T1000 (cell line): ENCODE measurements around the gene IFFO2.

Experiments used
- DNase-seq: peaks from one replicate; lab custom pipeline; 2025; ENCODE audit warnings: mixed read lengths; lab: John Stamatoyannopoulos, UW

Gene IFFO2

DNA sequence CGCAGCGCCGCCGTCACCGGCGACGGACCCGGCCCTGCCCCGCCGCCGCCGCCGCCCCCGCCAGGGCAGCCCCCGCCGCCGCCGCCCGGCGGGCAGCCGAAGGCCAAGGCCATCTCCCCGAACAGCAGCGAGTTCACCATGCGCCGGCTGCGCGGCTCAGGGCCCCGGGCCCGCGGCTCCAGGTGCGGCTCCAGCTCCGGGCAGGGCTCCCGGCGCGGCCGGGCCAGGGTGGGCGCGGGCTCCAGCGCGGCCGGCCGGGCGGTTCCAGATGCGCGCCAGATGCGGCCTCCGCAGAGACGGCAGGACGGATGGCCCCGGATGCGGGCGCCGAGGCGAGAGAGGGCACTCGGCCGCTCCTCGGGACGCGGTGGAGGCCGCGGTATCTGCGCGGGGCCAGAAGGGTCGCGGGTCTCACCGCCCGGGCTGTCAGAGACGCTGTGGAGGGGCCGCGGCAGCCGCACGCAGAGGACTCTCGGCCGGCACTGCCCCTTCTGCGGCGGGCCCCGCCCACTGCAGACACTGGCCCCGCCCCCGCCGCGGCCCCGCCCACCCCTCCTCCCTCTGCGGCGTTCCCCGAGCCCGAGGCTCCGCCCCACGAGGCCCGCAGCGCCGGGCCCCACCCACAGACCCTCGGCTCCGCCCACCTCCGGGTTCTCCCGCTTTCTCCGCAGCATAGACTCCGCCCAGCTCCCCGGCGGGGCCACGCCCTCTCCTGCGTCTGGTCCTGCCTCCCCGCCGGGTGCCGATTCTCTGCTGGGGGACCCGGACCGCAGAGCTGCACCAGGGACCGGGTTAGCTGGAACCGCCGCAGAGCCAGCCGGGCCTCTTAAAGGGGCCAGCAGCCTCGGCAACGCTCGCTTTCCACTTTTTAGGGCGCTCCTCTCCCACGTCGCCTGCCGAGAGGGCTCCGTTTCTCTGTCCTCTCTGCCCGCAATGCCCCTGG lies at the start of gene IFFO2:
Gene IFFO2 (minus strand): TSS at position 484 of the 943 bp plus-strand sequence. CDS start 344 bp downstream, at position 140.
- DNase-seq: peak; percentile 98

DNA sequence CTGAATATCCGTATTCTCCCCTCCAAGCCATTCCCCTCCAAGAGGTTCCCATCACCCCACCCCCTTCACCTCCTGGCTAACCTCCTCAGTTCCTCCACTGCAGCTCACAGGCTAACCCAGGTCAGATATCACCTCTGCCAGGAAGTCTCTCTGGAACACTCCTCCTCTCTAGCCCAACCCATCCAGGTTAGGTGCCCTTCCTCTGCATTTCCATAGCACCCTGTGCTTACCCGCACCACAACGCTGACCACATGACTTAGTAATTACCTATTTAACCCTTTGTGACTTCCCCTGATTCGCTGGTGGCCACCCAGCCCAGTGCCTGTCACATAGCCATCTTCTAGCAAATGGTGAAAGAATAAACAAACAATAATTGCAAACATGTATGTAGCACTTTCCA lies 49.5 kb upstream of the IFFO2 start:
- DNase-seq: no peak

DNA sequence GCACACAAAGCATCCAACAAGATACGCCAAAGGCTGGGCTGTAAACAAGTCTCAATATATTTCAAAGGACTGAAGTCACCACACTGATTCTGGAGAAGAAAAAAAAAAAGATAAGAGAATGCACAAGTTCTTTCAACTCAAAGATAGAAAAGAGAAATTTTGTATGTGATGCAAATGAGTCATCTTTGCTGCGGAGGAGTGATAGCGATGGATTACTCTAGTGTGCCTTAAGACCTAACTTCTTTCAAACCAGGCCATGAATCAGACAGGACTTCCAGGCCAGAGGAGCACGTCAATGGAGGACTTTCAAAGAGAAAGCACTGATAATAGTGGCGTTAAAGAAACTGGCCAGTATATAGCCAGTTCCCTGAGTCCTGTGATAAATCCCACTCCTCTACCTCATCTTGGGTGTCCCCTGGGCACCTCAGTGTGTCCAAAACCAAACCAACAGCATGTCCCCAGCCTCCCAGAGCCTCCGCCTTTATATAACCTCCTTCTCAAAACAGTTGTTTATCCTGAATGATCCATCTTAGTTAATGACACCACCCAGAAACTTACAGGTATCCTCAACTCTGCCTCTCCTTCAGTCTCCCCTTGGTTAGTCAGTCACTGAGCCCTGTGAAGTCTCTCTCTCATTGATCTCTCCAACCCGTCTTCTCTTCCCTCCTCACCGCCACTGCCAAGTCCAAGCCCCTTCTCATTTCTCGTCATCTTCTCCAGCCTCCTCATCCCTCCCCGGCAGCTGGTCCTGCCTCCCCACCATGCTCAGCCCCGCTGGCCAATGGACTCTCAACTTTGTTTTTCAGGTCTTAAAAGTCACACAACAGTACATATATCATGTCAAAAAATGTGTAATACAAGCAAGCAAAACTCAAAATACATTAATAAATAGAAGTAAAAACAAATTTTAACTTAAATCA lies 47.2 kb upstream of the IFFO2 start:
- DNase-seq: no peak

DNA sequence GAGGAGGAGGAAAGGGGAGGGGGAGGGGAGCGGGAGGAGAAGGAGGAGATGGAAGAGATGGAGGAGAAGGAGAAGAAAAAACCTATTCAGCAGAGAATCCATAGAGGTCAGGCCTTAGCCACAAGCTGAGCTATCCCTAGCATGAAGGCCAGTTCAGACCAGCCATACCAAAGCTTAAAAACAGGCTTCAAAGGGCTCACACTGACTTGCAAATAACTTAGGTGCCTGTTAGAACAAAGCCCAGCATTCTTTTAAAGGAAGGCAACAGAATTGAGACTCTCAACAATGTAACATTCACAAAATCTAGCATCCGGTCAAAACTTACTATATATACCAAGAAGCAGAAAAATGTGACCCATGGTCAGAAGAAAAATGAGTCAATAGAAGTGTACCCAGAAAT lies 43.6 kb upstream of the IFFO2 start:
- no peak for DNase-seq

DNA sequence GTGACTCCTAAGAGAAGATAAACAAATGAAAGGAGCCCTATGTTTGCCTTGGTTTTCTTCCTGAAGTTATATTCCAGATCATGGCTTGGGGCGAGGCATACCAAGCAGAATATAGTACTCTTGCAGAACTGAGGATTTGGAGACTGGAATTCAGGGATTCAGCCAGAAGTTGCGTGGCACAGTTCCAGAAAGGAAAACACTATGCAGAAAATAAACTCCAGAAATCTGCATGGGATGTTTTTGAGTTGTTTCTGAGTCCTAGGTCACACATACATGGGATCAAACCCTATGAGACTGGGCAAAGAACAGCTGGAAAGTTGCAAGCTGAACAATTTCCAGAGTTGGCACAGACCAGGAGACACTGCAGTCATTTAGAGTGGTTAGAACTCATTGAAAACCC lies 42.9 kb upstream of the IFFO2 start:
- DNase-seq: no peak

DNA sequence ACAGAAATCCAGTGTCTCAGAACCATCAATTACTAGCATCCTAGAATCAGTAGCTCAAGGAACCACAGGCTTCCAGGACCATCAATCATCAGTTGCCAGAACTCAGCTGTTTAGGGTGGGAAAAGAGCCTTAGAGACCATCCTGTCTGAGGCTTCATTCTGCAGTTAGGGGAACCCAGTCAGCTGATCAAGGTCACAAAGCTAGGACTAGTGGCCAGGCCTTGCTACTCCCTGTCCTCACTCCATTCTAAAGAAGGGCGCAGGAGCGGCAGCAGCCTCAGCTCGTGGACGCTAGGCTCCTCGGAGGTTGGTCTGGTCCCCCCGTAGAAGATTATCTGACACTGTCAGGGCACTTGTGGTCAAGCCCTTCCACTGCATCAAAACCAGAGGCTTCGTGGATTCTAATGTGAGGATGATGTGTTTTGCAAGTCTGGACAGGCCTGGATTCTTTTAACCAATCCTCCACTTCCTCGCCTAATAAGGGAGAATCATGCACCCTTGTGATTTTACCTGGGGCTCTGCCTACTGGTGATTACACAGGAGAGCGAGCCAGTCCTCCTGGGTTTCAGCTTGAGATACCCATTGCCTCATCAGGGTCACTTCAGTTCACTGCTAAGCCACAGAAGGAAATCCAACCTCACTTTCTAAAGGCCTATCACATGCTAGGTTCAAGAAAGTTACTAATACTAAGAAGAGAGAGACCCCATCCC lies 41.7 kb upstream of the IFFO2 start:
- no peak for DNase-seq

DNA sequence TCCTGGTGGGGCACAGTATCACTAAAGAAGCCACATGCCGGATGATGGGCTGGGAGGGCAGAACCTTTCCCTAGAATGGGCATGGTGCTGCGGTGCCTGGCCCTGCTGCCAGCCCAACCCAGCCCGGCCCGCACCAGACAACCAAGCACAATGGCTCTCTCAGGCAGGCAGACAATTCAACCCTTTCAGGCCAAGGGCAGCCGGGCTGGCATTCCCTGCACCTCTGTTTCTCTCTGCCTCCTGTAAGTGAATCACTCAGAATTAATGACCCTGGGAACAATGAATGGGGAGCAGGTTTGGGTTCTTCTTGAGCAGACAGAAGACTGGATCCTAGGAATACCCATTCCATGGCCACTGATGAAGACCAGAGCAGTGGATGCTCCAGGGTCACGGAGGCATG lies 41.0 kb upstream of the IFFO2 start:
- DNase-seq: no peak

DNA sequence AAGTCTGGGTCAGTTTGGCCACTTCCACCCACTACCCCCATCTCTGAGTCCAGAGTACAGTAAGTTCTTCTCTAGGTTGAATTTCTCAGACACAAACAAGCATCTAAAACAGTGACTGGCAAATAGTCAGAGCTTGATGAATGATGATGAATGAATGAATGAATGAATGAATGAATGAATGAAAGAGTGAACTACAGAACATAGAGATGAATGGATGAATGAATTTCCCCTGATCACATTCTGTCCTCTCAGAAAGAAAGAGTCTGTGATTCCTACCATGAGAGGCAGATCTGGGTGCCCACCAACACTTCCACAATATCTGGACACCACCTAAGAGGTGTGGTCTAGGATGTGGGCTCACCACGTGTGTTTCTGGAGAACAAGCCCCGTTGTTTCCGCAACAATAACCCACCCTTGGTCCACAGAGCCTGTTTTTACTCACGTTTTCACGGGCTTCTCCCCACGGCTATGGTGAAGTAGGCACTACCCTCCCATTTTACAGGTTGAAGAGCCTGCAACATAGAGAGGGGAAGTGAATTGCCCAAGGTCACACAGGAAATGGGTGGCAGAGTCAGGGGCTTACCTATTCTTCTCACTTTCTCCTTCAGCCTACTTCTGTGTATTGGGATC lies 40.2 kb upstream of the IFFO2 start:
- no peak for DNase-seq

DNA sequence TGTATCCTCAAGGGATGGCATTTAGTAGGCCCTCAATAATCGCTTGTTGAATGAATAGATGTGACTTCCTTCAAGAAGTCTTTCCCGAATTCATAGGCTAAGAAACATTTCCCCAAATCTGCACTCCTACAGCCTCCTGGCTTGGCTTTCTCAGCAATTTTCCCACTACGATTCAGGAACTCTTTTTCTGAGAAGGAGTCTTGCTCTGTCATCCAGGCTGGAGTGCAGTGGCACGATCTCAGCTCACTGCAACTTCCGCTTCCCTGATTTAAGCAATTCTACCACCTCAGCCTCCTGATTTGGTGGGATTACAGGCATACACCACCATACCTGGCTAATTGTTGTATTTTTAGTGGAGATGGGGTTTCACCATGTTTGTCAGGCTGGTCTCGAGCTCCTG lies 37.9 kb upstream of the IFFO2 start:
- DNase-seq: no peak

DNA sequence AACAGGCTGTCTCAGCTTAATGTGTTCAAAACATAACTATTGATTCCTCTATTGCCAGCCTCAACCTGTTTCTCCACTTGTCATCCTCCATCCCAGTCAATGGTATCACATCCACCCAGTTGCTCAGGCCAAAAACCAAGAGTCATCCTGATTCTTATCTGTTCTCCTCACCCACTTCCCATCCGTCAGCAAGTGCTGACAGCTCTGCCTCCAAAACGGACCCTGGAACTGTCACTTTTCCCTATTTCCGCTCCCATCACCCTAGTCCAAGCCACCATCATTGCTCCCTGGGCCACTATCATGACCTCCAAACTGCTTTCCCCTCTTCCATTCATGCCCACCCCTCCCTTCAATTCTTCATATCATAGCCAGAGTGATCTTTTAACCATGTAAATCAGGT lies 36.2 kb upstream of the IFFO2 start:
- DNase-seq: no peak

DNA sequence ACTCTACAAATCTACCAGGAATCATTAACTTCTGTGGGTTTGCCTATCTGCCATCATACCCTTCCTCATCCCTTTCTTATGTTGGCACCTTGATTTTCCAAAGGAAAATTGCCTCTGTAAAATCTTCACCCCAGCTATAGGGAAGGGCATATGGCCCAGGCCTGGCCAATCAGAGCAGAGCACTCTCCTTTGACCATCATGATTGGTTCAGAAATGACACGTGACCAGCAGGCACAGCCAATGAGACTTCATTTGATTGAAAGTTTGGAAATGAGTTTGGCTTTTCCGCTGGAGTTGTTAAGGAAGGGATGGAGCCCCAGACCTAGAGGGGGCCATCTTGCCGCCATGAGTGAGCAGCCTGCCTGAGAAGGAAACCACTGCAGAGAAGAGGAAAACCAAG lies 35.1 kb upstream of the IFFO2 start:
- no peak for DNase-seq

DNA sequence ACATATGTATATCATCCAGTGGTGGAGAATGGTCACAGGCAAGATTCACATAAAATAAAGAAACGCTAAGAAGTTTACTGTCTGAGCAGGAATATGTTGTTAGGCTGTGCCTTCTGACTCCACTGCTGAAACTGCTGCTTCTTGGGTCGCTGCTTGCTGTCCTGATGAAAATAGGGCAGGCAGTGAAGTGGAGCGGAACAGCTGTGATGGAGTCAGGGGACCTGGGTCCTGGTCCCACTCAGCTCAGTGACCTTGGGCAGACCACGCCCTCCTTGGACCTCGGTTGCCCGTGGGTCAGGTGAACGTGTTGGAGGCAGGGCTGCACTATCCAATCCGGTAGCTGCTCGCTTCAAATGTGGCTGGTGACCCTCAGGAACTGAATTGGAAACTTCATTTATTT lies 33.4 kb upstream of the IFFO2 start:
- no peak for DNase-seq

DNA sequence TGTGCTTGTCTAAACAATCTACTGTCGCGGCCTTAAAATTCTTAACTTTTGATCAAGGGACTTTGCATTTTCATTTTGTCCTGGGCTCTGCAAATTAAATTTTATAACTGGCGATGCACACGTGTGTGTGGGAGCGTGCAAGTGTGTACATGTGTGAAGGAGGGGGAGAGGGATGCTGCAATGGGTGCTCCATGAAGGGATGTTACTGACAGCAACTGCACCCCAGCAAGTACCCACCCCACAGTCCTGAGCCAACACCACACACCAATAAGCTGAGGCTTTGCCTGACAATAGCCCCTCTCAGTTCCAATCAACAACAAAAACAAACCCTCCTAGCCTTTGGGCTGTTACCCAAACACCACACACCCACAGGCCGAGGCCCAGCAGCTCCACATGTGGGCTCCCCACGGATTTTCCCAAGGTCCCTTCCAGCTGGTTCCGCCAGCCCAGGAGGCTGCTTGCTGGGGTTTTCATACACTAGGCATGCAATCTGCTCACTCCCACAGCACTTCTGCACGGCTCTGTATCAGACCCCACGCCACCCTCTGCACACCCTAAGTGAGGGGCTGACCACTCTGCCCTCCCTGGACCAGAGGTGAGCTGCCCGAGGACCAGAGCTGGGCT lies 32.8 kb upstream of the IFFO2 start:
- DNase-seq: no peak

DNA sequence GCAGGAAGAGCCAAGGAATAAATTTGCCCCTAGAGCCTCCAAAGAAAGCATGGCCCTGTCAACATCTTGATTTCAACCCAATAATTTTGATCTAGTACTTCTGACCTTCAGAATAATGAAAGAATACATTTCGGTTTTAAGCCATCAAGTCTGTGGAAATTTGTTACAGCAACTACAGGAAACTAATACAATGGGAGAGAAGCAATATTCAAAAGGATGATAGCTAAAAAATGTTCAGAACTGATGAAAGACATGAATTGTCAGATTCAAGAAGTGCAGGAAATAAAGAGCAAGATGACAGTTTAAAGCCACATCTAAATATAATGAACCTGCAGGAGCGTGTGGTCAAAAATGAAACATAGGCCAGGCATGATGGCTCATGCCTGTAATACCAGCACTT lies 24.8 kb upstream of the IFFO2 start:
- DNase-seq: no peak

DNA sequence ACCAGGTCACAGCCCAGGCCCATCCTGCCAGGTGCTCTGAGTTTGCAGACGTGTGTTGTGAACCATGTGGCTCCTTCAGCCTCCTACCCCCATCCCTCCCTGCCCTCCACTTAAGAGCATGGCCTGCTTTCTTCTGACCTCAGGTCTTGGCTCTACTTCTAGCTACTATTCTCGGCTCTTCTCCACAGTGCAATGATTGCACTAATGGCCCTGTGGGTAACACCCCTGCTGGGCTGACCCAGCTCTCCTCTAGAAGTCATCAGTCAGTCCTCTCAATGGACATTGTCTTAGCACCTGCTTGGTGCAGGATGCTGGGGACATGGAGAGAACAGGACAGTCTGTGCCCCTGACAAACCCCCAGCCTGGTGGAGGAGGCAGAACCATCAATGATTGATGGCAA lies 22.2 kb upstream of the IFFO2 start:
- DNase-seq: no peak

DNA sequence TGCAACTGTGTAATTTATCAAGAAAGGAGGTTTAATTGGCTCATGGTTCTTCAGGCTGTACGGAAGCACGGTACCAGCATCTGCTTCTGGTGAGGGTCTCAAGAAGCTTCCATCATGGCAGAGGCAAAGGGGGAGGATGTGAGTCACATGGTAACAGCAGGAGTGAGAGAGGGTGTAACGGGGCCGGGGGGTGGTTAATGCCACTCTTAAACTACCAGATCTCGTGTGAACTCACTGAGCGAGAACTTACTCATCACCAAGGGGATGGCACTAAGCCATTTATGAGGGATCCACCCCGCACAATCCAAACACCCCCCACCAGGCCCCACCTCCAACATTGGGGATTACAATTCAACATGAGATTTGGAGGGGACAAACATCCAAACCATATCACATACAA lies 21.0 kb upstream of the IFFO2 start:
- DNase-seq: no peak

DNA sequence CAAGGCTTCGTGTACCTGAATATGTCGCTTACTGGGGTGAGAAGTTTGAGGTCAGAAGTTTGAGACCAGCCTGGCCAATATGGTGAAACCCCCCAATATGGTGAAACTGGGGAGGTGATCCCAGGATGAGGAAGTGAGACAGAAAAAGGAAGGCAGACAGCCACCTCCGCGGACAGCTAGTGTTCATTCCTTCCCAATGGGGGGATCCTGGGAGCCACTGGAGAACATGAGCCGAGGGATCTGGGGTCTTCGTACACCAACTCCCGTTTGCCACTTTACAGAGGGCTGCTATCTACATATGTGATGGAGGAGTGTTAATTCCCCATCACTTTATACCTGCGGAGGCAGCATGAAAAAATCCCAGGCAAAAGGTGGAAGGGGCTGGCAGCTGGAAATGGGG lies 19.6 kb upstream of the IFFO2 start:
- no peak for DNase-seq

DNA sequence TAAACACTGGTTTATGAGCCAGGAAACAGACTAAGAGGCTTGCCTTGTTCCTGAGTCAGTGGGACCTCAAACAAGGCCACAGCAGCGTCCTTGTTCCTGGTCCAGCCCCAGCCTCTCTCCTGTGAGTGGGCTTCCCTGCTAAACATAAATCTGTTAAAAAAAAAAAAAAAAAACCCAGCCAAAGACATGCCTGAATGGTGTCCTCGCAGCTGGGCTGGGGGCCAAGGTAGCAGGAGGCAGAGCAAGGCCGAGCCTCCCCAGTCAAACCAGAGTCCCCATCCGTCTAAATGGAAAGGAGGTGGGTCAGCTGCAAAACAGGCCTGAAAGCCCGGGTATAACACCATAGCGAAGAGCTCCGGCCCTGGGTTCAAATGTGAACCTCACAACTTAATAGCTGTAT lies 18.1 kb upstream of the IFFO2 start:
- DNase-seq: no peak

DNA sequence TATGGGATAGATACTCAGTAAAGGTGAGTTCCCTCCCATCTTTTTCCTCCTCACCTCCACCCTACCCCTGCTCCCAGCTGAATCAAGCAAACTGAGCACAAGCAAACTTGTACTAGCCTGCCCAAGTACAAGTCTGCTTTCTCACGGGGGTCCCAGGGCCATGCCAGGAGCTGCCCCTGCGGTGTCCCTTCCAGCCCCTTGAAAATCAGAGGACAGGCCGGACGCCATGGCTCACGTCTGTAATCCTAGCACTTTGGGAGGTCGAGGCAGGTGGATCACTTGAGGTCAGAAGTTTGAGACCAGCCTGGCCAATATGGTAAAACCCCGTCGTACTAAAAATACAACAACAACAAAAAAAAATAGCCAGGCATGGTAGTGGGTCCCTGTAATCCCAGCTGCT lies 17.5 kb upstream of the IFFO2 start:
- DNase-seq: no peak

DNA sequence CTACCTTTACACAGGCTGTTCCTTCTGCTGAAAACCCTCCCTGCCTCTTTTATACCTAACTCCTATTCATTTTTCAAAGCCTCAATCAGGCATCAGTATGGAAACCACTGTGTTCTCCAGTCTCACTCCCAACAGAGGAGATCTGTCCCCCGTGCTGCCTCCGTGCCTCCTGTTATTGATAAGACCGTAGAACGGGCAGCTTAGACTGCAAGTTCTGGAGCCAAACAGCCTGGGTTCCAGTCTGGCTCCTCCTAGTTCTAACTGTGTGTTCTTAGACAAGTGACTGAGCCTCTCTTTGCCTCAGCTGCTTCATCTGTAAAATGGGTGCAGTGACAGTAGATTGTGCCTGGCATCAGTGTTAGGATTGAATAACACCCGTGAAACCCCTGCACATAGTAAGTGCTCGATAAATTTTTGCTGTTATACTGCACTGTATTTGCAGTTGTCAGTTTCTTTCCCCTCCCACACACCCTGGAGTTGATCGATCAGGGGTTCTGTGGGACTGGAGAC lies 17.0 kb upstream of the IFFO2 start:
- no peak for DNase-seq

DNA sequence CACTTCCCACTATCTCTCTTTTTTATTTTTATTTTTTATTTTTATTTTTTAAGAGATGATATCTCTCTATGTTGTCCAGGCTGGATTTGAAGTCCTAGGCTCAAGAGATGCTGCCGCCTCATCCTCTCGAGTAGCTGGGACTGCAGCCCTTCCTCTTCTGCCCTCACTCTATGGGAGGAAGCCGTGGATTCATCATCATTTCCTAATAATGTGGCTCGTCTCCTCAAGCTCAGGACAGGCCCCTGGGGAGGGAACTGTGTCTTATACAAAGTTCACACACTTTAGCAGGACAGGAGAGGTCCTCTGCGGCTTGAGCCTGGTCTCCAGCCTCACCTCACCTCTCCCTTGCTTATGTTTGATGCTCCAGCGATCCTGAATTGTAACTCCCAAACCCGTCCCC lies 16.5 kb upstream of the IFFO2 start:
- DNase-seq: no peak
